Measurements from ENCODE around the gene UTP18. TPM values are rescaled to one million over a fixed set of nuclear protein-coding genes. Genes with fewer than 3 reads are reported as not detected.
A peak's percentile ranks its signal among the peaks of the same experiment; 100 is the strongest.

UTP18 gene
- total and polyA plus RNA-seq, 2 of the 13 experiments (the other 11 are each of a cell fraction or from before 2014, with no cell fraction given) = 35.2 to 104 TPM

GRCh38 chr17:51260237-51261023, at the start of gene UTP18 (continued):
- peak; percentile 87 for TF ChIP-seq ZFP91 (CRISPR knock-in tag; IDR thresholded peaks at IDR 0.05; ENCODE audit: borderline replicate concordance)
- no peak for TF ChIP-seq ATAD3A (CRISPR knock-in tag; IDR thresholded peaks at IDR 0.05)
- peak; percentile 97 for TF ChIP-seq ZNF704 (CRISPR knock-in tag; IDR thresholded peaks at IDR 0.05; ENCODE audit: borderline replicate concordance)
- no peak for TF ChIP-seq TP53 (CRISPR knock-in tag; conservative IDR thresholded peaks at IDR 0.05)
- peak; percentile 29; the same call in 1 of the 2 replicates for TF ChIP-seq ZNF629 (CRISPR knock-in tag; conservative IDR thresholded peaks at IDR 0.05)
- TF ChIP-seq CC2D1A (CRISPR knock-in tag; IDR thresholded peaks at IDR 0.05) = no peak
- TF ChIP-seq ZMYM3 (CRISPR knock-in tag; IDR thresholded peaks at IDR 0.05) = no peak
- peak; percentile 89; the same call in 1 of the 2 replicates for TF ChIP-seq ZNF318 (CRISPR knock-in tag; IDR thresholded peaks at IDR 0.05)
- no peak; the same call in none of the 2 replicates for TF ChIP-seq ZNF331 (CRISPR knock-in tag; IDR thresholded peaks at IDR 0.05)
- peak; percentile 99 for TF ChIP-seq FOXK2 (IDR thresholded peaks at IDR 0.05)
- peak; percentile 38 for TF ChIP-seq NCOA2 (CRISPR knock-in tag; IDR thresholded peaks at IDR 0.05)
- peak; percentile 88 for TF ChIP-seq ZNF777 (CRISPR knock-in tag; IDR thresholded peaks at IDR 0.05)
- TF ChIP-seq MED13 (CRISPR knock-in tag; IDR thresholded peaks at IDR 0.05) = peak; percentile 85

All from HepG2 (cell line).